GM11168 (cell line): ENCODE measurements around the gene ZNF75A.

Experiments
- in situ Hi-C: fragments of 300-500 bp; cut with MboI; formaldehyde crosslinking; loops from one replicate; pipeline ENCODE4 v1.12.0; 2022; ENCODE audit warnings: low sequenced_read_pairs; ENCODE audit not compliant: unreplicated experiment

Gene ZNF75A

GRCh38 chr16:3362931-3363330 lies 57.6 kb downstream of the ZNF75A start:
- in situ Hi-C loops, result no loop called here

- in situ Hi-C loops, result no loop called here
Observed at GRCh38 chr16:3363793-3364192, 58.5 kb downstream of the ZNF75A start.

GRCh38 chr16:3364774-3365427 lies 59.6 kb downstream of the ZNF75A start:
- in situ Hi-C loops, result no loop called here
